ENCODE results near the gene GLO1. TPM values are rescaled to one million over a fixed set of nuclear protein-coding genes. Genes with fewer than 3 reads are reported as not detected.

The GLO1 gene
- total RNA-seq, 1 donor from 2014 or later: 95.0 TPM

DNA sequence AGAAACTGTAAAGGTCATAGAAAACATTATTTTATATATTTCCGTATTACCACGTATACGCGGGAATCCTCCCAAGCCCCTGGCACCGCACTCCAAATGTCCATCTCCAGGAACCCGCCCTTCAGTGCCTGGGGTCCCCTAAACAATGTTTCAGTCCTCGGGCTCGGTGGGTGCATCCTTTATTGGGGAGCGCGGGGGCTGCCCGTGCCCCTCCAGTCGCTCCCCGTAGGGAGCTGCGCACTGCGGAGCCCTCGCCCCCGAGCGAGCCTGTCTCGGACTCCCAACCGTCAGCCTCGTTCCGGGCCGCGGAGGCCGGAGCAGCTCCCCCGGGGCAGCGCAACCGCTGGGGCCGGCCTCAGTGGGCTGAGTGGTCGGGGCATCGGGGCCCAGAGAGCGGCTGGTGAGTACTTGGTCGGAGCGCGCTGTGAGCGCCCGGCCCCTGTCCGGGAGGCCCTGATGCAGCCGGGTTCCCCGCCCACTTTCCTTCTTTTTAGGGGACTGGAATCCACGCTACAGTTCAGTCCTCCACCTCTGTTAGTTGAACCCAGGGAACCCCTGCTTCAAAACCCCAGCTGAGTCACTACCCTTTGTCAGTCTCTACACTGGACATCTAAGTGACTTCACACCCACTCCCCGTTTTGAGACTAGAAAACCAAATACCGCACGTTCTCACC lies 12.2 kb upstream of the GLO1 start, which contains the start of gene DNAH8:
DNAH8 (plus strand) TSS at position 296 of the 674 bp plus-strand sequence. CDS start 7,499 bp downstream, outside the sequence.
- DNase-seq (ENCODE audit: low read depth): no peak
- FAIRE-seq: no peak
- Histone ChIP-seq H3K4me3 (ENCODE audit: low read depth, low read length) (no peak within 1 kb of the TSS), H3K27me3 (ENCODE audit: control insufficient read depth, insufficient read depth, low read length) (no peaks in the 10 kb centered on the region), H3K36me3 (ENCODE audit: control insufficient read depth, insufficient read depth, low read length) (no peaks in the 10 kb centered on the region)
- TF ChIP-seq, protein P1, sequence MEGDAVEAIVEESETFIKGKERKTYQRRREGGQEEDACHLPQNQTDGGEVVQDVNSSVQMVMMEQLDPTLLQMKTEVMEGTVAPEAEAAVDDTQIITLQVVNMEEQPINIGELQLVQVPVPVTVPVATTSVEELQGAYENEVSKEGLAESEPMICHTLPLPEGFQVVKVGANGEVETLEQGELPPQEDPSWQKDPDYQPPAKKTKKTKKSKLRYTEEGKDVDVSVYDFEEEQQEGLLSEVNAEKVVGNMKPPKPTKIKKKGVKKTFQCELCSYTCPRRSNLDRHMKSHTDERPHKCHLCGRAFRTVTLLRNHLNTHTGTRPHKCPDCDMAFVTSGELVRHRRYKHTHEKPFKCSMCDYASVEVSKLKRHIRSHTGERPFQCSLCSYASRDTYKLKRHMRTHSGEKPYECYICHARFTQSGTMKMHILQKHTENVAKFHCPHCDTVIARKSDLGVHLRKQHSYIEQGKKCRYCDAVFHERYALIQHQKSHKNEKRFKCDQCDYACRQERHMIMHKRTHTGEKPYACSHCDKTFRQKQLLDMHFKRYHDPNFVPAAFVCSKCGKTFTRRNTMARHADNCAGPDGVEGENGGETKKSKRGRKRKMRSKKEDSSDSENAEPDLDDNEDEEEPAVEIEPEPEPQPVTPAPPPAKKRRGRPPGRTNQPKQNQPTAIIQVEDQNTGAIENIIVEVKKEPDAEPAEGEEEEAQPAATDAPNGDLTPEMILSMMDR (IDR thresholded peaks at IDR 0.05; ENCODE audit: insufficient read depth, low read length, severe bottlenecking): no peak

DNA sequence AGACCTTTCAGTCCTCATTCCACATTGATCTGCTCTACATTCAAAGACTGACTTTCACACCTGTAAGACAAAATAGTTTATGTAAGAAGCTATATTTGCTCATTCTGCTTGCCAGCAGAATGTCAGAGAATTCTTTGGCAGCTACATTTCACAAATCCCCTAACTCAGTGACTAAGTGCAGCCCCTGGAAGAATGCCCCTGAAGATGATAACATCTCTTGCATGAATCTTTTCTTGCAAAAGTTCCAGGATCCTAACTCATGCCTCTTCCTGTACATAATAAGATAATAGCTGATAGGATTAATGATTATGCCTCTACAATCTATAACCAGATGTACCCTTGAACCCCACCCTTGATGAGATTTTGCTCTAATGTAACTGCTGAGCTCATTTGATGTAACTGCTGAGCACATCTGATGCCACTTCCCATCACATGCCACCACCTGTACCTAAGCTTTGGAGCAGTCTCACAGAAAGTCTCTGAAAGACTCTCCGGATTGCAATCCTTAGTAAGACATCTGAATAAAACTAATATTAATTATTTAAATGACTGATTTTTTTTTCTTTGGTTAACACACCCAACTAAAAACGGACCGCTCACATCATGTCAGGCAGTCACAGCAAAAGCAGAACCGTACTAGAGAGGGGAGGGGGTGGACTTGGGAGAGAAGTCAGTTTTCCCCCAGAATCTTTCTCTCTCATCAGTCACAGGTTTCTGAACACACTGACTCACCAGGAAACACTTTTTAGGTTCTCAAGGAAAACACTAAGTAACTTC lies 11.5 kb upstream of the GLO1 start:
- Histone ChIP-seq H3K36me3 (ENCODE audit: control insufficient read depth, insufficient read depth, low read length) (no peaks in the 10 kb centered on the region), H3K27me3 (ENCODE audit: control insufficient read depth, insufficient read depth, low read length) (no peaks in the 10 kb centered on the region), H3K4me3 (ENCODE audit: low read depth, low read length) (no peak overlapping the region)
- TF ChIP-seq, protein P1 (IDR thresholded peaks at IDR 0.05; ENCODE audit: insufficient read depth, low read length, severe bottlenecking): no peak
- no peak for DNase-seq (ENCODE audit: low read depth)
- FAIRE-seq: no peak

DNA sequence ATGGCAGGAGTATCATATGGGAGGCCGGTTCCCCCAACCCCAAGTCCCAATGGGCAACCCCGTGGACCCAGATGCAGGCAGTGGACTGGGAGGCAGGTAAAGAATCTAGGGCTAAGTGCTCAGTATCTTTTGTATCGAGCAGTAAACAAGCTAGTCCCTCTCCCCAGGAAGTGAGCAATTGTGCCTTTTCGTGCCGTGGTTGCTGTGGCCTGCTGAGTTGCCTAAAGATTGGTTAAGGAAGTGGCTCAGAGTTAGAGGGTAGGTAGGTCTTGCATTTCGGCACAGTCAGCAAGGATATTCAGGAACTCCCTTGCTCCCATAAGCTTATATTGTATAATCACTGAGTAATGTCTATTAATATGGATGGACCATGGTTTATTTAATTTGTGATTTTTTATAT lies 10.9 kb upstream of the GLO1 start:
- DNase-seq (ENCODE audit: low read depth) (peak; percentile 67), FAIRE-seq (no peak)
- no peak overlapping the region for H3K4me3 ChIP-seq (ENCODE audit: low read depth, low read length)
- H3K36me3 ChIP-seq (ENCODE audit: control insufficient read depth, insufficient read depth, low read length): no peaks in the 10 kb centered on the region
- H3K27me3 ChIP-seq (ENCODE audit: control insufficient read depth, insufficient read depth, low read length): no peaks in the 10 kb centered on the region
- TF ChIP-seq, protein P1 (IDR thresholded peaks at IDR 0.05; ENCODE audit: insufficient read depth, low read length, severe bottlenecking): no peak

DNA sequence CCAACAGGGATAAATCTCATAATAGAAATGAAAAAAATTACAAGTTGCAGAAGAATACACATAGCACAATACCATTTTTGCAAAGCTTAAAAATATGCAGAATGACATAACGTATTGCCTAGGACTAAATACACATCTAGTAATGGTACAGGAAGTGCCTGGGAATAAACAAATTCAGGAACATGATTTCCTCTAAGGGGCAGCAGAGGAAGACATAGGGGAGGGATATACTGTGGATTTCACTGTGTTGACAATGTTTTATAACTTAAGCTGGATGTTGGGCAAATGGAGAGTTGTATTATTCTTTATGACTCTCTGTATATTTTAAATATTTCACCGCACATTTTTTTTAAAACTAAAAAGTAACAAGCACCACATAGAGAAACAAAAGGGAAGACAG lies 5.6 kb upstream of the GLO1 start:
- Histone ChIP-seq H3K36me3 (ENCODE audit: control insufficient read depth, insufficient read depth, low read length) (no peaks in the 10 kb centered on the region), H3K4me3 (ENCODE audit: low read depth, low read length) (no peak overlapping the region), H3K27me3 (ENCODE audit: control insufficient read depth, insufficient read depth, low read length) (no peaks in the 10 kb centered on the region)
- no peak for DNase-seq (ENCODE audit: low read depth)
- TF ChIP-seq, protein P1 (IDR thresholded peaks at IDR 0.05; ENCODE audit: insufficient read depth, low read length, severe bottlenecking): no peak
- no peak for FAIRE-seq

DNA sequence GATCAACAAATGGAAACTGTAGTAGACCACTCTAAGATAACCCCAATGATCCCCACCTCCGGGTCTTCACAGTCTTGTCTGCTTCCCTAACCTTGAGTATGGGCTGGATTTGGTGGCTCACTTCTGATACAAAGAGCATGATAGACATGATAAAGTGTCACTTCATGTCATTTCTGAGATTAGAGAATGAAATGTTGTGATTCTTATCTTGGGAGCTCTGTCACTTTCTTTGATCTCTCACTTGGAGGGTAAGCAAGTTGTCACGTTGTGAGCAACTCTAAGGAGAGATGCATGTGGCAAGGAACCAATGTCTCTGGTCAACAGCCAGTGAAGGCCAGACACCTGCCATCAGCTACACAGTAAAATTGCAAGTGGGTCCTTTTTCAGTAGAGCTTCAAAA lies 3.0 kb upstream of the GLO1 start:
- TF ChIP-seq, protein P1 (IDR thresholded peaks at IDR 0.05; ENCODE audit: insufficient read depth, low read length, severe bottlenecking): no peak
- no peak for FAIRE-seq
- Histone ChIP-seq H3K4me3 (ENCODE audit: low read depth, low read length) (no peak overlapping the region), H3K36me3 (ENCODE audit: control insufficient read depth, insufficient read depth, low read length) (no peaks in the 10 kb centered on the region), H3K27me3 (ENCODE audit: control insufficient read depth, insufficient read depth, low read length) (no peaks in the 10 kb centered on the region)
- DNase-seq (ENCODE audit: low read depth): no peak

Measured in bronchial epithelial cell (primary cell).